Raji (cell line): ENCODE results near the gene INTS11.

ENCODE experiments used
- POLR2A ChIP-seq: IDR thresholded peaks from 2 replicates; pipeline ENCODE4 v1.6.1; 2011; ENCODE audit warnings: low read depth, low read length, control low read depth; ENCODE audit not compliant: insufficient read depth

INTS11 gene

DNA sequence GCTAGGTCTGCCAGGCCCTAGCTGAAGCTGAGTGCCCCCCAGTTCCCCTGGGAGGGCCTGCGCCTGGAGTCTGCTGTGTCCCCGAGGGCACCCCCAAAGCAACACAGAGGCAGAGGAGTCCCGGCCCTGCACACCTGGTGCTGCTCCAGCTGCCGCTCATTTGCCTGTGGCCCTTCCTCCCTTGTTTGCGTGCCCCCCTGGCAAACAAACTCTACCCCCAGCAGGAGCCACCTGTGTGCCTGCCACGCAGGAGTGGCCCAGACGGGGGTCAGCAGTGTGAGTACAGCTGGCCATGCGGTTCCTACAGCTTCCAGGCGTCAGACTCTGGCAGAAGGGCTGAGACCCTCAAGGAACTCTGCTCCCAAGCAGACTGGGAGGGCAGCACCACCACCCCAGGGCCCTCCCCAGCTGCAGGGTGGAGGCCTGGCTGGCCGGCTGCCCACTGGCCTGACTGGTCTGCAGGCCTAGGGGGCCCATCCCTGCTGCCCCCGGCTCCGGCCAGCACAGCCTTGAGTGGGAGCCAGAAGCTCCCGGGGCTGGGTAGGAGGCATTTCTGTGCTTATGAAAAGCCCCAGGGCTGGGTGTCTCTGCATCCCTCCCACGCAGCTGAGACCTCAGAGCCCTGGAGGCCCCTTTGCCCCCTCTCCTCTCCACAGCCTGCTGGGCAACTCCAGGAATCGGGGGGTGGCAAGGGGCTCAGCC is 6.1 kb upstream of the INTS11 start:
- peak; percentile 16; the same call in 1 of the 2 replicates for TF ChIP-seq POLR2A

DNA sequence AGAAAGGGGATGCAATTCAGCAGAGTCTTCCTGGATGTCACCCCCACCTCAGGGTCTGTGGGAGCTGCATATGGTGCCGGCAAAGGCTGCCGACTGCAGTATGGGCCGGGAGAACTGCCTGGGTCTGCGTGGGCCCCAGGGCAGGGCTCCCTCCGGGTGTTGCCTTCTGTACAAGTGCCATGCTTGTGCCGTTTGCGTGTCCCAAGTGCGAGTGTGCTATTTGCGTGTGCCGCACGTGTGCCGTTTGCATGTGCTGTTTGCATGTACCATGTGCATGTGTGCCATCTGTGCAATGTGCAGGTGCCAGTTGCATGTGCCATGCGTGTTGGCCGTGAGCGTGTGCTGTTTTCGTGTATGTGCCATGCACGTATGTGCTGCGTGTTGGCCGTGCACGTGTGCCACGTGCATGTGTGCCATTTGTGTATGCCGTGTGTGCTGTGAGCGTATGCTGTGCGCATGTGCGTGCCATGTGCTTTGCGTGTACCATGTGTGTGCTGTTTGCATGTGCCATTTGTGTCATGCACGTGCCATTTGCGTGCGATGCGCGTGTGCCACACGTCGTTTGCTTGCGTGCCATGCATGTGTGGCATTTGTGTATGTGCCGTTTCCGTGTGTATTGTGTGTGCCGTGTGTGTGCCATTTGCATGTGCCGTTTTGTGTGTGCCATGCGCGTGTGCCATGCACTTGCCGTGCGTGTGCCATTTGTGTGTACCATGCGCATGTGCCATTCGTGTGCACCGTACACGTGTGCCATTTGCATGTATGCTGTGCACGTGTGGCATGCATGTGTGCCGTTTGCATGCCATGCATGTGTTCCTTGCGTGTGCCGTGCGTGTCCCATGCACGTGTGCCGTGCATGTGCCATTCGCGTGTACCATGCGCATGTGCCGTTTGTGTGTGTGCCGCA is 5.1 kb upstream of the INTS11 start:
- peak; percentile 44 for TF ChIP-seq POLR2A

DNA sequence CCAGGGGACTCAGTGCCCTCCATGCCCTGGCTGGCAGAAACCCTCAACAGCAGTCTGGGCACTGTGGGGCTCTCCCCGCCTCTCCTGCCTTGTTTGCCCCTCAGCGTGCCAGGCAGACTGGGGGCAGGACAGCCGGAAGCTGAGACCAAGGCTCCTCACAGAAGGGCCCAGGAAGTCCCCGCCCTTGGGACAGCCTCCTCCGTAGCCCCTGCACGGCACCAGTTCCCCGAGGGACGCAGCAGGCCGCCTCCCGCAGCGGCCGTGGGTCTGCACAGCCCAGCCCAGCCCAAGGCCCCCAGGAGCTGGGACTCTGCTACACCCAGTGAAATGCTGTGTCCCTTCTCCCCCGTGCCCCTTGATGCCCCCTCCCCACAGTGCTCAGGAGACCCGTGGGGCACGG is 3.8 kb upstream of the INTS11 start:
- no peak for TF ChIP-seq POLR2A

DNA sequence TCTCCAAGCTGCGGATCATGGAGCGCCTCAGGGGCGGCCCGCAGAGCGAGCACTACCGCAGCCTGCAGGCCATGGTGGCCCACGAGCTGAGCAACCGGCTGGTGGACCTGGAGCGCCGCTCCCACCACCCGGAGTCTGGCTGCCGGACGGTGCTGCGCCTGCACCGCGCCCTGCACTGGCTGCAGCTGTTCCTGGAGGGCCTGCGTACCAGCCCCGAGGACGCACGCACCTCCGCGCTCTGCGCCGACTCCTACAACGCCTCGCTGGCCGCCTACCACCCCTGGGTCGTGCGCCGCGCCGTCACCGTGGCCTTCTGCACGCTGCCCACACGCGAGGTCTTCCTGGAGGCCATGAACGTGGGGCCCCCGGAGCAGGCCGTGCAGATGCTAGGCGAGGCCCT is 2.8 kb upstream of the INTS11 start:
- no peak for TF ChIP-seq POLR2A

DNA sequence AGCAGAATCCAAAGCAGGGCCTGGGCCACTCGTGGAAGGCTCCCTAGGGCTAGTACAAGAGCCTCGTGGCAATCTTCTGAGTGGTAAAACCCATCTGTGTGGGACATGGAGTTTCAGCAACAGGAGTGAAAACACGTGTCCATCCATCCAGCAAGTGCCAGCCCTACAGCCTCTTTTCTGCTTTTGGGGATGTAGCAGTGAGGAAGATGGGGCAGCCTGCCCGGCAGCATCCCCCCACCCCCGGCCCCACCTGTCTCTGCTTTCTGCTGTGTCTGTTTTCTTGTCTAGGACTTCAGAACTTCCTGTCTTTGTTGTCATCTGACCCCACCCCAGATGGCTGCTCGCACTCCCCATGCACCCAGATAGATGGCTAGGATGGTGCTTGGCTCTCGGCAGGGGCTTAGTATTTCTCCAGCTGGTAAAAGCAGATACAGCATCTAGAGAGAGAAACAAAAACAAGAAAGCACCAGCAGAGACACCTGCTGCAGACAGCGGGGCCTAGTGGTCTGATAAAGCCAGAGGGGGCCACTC is 1.7 kb upstream of the INTS11 start:
- no peak for TF ChIP-seq POLR2A

DNA sequence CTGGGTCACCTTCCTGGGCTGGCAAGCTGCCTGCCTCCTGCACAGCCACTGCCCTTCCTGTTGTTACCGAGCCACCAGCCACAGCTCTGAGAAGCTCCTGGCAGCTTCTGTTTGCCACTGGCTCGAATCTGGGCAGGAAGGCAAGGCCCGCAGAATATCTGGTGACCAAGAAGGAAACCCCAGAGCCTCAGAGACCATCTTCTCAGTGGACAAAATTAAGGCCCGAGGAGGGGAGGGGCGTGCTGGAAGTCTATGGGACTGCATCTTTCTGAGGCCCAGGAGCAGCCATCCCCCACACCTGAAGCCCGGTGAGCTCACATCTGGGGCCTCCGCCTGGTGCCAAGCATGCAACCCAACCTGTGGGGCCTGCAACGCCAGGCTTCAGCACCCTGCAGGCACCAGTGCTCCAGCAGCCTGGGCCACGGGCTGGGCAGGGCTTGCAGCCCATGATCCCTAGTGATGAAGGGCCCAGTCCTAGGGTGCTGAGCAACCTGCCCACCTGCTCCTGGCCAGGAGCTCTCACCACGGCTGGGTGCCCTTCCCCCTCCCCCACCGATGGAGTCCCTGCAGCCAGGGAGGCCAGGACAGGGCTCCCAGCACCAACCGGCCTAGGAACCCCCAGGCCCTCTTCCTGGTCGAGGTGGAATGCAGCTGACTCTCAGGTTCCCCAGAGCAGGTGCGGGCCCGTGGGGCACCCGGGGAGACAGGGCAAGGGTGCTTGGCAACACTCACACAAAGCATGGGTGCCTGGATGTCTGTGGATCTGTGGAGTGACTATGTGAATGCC is 1.0 kb upstream of the INTS11 start:
- no peak for TF ChIP-seq POLR2A

DNA sequence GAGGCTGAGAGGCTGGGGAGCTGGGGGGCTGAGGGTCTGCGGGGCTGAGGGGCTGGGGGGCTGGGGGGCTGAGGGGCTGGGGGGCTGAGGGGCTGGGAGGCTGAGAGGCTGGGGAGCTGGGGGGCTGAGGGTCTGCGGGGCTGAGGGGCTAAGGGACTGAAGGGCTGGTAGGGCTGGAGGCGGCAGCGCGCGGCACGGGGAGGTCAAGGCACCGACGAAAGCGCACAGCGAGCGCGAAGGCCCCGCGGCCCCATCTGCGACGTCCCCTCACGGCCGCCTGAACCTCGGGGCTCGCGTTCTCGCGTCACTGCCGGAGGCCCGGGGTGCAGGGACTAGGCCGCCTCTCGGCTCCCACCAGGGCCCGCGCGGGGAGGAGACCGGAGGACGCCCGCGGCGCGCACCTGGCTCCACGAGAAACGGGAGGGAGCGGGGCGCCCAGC is 356 bp downstream of the INTS11 start:
- TF ChIP-seq POLR2A, result no peak

DNA sequence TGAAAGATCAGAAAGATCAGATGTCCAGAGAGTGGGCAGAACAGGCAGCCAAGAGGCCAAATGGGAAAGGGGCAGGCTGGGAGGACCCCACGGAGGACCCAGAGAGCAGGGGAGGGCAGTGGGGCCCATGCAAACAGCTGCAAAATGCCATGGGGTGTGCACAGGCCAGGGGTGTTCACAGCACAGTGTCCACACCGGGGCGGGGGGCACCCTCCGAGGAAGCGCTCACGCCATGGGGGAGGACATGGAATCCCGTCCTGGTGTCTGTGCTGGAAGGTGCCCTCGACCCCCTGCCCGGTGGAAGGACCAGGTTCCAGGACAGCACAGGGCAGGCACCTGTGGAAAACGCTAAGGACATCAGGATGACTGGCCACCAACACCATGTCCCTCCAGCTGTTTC is 1.5 kb downstream of the INTS11 start:
- TF ChIP-seq POLR2A, result no peak

DNA sequence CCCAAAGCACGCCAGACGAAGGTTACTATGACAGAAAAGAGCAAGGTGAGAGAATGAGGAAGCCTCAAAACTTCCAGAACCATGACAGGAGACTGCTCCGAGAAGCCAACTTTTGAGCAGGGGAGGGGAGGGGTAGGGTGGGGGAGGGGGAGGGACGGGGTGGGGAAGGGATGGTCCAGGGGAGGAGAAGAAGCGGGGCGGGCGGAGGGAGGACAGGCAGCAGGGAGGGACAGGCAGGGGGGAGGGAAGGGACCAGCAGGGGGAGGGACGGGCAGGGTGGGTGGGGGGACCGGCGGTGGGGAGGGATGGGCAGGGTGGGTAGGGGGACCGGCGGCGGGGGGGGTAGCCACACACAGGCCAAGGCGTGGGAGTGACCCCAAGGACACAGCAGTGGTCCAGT is 2.0 kb downstream of the INTS11 start:
- no peak for TF ChIP-seq POLR2A

DNA sequence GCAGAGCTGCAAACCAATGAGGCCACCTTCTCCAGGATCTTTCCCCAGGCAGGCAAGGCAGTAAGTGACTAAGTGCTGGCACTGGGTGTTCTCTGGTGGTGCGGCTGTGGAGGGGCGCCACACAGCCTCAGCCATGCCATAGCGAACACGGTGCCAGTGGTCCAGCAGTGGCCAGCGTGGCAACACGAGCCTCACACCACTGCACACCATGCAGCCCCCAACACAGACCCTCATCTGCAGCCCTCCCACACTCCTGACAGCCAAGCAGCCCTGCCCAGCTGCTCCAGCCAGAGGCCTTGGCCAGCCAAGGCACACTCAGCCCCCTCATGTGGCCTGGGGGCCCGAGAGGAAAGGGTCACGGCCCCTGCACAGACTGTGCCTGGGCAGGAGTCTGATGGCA is 3.0 kb downstream of the INTS11 start:
- no peak for TF ChIP-seq POLR2A

DNA sequence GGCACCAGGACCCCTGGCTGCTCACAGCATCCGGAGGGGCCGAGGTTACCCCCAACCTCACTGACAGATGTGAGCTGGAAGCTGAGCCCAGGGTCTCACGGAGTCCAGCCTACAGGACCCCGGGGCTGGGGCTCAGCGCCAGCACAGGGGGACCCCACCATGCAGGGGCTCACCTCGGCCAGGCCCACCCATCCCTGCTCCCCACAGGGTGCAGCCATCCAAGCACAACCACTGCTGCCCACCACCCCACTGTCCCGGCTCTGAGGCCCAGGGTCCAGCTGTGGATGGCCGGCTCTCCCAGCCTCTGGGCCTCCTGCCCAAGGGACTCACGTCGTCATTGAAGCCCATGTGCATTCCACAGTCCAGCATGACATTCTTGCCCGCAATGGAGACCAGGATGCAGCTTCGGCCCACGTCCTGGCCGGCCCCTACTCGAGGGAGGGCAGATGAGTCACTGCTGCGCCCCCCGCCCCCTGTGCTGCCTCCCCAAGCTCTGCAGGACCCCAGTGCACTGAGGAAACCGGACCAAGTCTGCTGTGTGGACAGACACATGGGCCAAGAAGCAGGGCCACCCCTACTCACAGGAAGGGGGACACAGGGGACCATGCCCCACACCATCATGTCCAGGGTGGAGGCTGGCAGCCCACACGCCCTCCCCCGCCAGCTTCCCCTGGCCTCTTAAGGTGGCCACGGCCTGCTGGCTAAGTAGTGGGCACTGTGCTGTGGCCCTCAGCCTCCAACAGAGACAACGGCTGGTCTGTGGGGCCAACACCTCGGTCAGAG is 3.6 kb downstream of the INTS11 start:
- TF ChIP-seq POLR2A, result no peak

DNA sequence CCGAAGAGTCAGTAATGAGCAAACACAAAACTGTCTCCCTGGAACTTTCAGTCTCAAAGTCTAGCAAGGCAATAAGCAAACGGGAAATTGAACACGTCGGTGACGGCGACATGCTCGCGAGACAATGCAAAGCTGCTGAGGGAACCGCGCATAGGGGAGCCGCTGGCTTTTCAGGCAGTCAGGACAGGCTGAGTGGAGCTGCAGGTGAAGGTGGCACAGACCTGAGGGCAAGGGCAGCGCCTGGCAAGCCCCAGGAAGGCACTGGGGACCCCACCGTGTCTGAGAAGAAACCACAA is 4.9 kb downstream of the INTS11 start:
- 0 out of 2 replicates have a peak, but pooled peaks have one; percentile 0 for TF ChIP-seq POLR2A

DNA sequence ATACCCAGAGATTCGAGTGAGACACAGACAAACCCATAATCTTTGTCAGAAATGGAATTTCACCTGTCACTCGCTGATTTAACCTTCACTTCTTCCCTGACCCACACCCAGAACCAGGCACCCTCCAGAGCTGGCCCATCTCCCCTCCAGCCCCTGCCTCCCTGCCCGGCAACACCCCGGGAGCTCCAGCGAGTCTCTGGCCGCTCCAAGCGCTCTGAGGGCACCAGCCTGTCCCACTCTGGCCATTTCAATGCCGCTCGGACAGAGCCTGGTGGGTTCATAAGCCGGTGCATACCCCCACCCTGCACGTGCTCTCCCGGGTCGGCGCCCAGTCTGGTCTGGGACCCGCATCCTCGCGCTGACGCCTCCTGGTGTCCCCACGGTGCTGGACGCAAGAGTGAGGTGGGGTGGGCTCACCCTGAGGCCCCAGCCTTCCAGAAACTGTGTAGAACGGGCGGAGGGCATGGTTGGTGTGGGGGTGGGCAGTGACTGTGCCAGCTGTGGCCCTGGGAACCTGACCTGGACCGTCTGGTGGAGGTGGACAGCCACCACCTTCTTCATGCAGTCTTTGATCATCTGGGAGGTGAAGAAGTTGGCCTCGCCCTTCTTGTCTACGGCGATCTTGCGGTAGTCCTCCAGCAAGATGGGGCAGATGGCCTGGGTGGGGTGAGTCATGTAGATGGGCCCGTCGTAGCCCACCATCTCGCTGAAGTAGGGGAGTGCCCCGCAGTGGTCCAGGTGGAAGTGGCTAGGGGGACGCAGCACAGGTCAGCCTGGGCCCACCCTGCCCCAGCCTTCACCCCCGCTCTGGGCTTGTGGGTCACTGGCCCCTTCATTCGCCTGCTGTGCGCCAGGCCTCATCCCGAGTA is 5.4 kb downstream of the INTS11 start:
- no peak for TF ChIP-seq POLR2A
